HG03280 (cell line): ENCODE results near the gene TLR7.

Experiments used
- ATAC-seq: cut with Tn5 transposase; IDR thresholded peaks from one replicate; pipeline ENCODE4 v1.9.1; 2021; ENCODE audit warnings: mild to moderate bottlenecking, moderate library complexity; ENCODE audit not compliant: unreplicated experiment

TLR7 gene

DNA sequence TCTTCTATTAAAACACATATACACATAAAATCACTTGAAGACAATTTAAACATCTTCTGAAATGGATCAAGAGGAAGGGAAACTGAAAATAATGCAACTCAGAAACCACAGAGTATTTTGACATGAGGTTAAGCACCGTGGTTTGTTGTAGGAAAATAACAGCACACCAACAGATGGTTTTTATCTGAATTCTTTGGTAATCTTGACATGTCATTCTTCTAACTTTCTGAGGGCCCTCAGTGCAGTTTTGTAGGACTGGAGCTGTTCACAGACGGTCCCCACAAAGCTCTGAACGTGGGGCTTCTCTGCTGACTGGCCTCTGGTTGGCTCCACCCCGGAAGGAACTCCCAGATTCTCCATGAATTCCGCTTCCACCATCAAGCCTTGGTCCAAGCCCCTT is 23.6 kb downstream of the TLR7 start:
- ATAC-seq: peak; percentile 55

DNA sequence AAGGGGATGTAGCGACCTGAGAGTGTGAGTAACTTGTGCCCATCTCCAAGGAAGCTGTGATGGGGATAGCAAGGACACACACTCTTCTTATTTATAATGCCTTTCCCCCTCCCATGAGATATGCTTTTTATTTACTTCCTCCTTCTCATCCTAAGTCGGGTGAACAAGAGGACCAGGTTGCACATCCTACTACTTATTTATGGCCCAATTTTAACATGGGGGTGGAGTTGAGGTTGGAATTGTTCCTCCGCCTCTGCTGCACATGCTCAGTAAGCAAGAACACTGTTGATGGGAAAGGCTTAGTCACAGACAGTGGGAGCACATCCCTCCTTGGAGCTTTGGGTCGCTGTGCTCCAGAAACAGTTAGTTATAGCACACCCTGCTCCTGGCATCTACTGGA is 24.3 kb downstream of the TLR7 start:
- ATAC-seq: no peak

DNA sequence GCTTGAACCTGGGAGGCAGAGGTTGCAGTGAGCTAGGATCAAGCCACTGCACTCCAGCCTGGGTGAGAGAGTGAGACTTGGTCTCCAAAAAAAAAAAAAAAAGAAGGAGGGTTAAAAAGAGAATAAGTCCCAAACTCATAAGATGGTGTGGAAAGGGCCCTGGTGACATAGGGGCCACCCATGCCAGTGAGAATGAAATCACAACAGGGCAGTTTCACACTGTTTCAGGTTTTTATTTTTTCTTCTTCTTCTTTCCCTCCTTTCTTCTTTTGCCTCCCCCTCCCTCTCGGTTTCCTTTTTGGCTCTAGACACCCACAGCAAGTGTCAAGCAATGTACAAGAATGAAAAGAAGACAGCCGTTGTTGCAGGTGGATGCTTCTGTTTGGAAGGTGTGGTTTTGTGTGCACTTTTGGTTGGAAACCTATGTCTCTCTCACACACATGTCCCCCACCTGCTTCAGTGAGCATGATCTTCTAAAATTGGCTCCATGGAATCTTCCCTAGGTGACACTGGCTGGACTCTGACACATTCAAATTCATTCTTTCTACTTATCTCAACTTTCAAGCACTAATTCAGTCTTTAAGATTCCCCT is 25.1 kb downstream of the TLR7 start:
- peak; percentile 53 for ATAC-seq

DNA sequence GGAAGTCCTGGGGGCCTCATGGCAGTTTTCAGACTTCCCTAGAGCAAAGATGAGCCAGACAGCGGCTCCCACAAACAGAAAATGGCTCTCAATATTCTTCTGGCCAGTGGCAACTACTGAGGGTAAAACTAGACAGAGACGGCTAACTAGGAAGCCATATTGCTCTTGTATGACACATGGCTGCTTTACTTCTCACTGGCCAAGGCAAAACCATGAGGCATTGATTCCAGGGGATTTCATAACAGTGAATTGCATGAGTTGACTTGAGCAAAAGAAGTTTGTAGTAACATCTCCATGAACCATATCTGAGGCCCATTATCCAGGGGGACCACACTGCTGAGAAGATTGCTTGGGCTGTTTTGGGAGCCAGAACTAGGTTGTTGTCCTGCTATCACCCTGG is 25.8 kb downstream of the TLR7 start:
- no peak for ATAC-seq

DNA sequence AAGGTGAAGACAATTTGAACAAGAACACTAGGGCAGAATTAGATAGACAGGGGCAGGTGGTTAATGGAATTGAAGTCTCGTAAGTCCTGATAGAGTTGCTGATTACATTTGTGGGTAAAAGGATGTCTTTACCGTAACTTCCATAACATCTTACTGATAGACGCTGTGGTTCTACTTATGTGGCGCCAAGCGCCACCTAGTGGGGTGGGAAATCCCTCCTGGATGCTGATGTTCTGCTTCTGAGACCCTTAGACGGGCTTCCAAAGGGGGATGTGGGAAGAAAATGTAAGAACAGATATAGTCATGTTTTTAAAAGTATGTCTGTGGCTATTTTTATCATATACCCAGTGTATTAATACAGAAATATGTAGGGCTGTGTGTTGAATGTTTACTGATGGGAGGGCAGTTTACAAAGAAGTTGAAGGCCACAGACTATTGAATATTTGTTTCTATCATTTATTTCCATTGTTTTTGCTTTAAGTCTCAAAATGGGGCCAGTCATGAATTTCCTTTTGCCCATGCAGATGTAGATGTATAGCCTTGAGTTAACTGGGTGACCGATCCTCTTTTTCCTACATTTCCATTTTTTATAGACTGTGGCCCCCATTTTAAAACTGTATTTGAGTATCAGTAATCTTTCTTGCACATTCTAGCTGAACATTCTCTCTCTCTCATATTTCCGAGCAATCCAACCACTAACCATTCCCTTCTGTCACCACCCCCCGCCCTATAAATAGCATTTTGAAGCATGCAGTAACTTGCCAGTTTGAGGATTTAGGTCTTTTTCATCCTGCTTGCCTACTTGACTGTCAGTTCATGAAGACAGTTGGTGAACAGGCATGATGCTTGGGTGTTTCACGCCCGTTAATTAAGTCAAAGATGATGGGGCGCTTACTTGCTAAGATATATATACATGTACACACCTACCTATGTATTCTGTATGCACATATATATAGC is 27.5 kb downstream of the TLR7 start:
- ATAC-seq: no peak

DNA sequence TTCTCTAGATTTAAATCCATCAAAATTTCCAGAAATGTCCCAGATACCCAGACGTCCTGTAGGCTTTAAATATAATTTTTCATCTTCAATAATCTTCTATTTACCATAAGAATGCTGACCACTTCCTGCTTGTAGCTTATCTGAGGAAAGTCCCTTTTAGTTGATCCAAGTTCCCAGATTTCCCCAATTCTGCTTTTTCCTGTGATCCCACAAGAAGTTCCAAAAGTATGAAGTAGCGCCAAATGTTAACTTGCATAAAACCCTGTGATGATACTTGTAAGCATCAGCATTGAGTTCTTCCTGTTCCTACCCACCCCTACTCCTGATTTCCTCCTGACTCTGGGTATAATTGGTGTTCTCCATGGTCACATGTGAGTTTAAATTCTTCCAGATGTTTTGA is 29.0 kb downstream of the TLR7 start:
- no peak for ATAC-seq

DNA sequence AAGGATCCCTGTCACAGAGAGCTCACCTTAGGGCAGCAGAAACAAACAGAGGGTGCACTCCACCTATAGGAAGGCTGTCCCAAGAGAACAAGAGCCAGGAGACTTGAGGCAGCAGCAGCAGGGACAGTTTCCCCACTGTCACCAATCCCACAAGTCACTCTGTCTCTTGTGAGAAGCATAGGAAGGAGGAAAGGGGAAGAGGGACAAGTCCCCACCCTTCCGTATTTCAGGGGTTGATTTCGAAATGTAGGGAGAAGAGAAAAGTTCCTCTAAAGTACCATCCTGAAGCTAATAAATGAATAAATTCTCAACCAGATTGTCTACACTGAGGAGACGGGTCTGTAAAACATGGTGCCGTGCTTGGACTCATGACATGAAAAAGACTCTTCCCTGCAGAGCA is 30.1 kb downstream of the TLR7 start:
- ATAC-seq: no peak

DNA sequence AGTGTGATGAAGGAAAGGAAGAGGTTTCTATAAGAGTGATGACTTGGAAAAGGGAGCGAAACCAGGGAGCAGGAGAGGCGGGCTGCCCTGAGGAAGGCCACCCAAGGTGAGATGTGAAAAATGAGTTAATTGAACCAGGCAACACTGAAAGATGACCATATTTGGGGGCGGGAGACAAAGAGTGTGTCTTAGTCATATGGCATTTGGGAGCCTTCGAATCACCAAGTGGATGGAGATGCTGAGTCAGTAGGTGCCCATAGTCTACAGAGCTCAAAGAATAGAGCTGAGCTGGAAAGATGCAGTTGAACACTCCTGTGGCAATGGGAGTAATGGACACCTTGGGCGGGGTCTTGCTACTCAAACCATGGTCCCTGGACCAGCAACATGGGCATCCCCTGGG is 31.2 kb downstream of the TLR7 start:
- ATAC-seq: no peak

DNA sequence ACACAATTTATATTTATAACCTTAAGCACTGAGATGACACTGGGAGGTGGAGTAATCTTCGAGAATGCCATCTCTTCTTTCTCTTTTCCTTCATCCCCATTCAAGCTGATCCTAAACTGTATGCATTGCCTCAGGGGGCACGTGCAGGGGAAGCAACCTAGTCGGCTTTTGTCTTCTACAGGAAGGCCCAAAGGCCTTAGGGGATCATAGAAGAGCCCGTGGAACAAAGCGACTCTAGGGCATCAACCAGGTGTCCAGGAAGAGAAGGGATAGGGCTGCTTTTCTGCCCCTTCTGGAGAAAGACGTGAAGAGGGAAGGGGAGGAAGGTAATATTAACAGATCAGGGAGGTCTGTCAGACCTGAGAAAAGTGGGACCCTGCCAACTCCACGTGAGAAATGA is 32.6 kb downstream of the TLR7 start:
- ATAC-seq: no peak

DNA sequence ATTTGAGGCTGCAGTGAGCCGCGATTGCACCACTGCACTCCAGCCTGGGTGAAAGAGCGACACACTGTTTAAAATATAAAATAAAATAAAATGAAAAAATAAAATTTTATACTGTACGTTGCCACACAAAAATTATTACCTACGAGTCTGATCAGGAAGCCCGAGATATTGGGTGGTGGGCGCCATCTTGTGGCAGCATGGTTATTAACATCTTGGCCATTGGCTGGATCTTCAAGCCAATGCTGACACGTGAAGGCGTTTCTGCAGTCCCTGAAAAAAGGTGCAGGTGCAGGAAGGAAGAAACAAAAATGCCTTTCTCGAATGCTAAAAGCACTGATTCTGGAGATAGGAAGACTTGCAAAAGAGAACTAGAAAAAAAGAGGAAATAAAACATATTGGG is 34.6 kb downstream of the TLR7 start:
- ATAC-seq: no peak

DNA sequence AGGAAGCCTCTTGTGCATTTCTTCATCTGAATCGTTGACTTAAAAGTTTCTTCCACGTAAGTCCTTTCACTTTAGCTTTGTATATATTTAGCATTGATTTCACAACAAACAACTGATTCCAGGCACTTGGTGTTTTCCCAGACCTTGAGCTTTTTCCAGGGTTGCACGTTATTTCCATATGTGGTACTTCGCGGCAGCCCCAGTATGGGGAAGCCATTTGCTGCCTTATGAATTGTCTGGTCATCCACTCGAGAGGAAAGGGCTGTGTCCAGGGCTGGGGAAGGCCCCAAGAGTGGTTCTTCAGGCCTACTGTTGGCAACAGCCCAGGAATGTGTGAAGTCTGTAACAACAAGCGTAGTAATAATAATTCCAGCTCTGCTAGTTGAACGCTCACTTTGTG is 36.8 kb downstream of the TLR7 start:
- no peak for ATAC-seq

DNA sequence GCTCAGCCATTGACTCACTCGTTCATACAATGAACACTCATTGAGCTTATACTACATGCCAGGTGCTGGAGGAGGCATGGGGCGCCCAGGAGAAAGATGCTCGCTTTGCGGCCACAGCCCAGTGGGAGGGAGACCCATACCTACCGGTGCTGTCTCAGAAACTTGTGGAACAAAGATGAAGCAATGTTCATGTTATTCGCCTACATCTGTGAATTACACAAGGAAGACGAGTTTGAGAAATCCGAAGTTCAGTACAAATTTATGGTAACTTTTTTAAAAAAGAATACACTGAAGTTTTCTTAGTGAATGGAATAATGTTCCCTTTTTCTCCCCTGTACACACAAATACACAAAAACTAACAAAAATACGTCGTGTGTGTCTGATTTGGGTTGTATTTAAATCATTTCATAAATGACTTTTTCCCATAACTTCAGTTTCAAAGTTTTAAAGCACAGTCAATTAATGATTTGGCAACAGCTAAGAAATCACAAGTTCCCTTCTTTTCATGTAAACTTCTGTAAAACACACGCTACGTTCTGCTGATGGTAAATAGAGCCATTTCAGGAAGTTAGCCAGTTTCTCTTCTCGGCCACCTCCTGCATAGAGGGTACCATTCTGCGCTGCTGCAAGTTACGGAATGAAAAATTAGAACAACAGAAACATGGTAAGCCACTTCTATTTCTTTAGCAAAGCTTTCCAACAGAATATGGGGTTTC is 39.3 kb downstream of the TLR7 start, which contains the start of gene TLR8:
TLR8 (plus strand) TSS at position 575 of the 716 bp plus-strand sequence; CDS start at position 662, 87 bp downstream.
- ATAC-seq: no peak

DNA sequence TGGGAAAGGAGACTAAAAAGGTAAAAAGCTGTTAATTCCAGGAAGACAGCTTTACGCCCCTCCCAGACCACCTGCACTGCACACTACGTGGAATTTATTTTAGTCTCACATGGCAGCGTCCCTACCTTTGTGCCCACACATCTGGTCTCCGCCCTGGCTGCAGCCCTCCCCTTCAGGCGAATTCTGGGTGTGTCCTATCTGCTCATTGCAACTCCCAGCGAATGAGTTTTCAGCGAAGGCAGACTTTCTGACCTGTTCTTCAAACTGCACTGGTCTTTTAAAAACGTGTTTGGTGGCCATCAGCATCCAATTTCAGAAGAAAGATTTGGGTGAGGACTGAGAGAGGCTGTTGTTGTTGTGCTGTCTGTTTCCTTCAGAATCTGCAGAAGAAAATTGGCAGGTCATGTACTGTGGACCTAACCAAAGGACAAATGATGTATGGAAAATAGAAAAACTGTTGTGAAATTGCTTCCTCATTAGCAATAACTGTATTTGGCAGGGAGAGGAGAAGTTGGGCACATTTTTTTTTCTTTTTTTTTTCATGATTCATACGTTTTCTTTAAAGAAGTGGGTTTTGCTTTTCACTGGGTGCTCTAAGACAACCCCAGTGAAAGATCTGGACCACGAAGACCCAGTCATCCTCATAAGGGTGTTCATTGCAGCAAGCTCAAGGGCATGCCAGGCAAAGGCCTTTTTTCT is 43.7 kb downstream of the TLR7 start:
- ATAC-seq: no peak

DNA sequence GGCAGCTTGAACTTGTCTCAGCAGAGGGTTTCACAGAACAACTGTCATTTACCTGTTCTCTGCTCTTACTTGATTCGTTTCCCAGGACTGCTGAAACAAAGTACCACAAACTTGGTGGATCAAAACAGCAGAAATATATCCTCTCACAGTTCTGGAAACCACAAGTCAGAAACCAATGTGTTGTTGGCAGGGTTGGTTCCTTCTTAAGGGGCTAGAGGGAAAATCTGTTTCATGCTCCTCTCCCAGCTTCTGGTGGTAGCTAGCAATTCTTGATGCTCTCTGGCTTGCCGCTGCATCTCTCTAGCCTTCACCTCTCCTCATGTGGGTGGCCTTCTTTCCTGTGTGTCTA is 44.2 kb downstream of the TLR7 start:
- ATAC-seq: no peak

DNA sequence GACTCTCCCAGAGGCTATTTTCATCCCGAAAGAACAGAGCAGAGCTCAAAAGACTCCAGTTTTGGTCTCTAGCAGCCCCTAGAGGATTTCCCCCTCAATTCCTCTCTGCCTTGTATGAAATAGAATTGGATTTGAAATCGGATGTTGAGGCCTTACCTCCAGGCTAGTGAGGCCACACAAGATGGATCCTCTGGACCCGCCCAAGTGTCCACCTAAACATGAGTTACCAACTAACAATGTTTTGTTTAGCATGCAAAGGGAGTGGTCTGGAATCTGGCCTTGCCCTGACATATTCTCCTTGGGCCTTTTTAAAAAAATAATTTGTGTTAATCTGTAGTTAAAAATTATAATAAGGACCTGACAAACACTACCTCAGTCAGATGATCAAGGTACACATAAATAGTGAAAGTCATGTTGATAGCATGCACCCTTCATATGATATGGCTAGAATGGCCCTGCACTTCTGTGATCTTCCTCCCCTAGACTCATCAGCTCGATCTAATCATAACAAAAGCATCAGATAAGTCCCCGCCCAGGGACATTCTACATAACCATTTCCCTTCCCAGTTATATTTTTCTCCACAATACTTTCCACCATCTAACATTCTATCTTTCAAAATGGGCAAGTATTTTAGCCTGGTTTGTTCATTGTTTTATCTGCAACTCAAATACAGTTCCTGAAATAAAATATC is 46.1 kb downstream of the TLR7 start:
- no peak for ATAC-seq

DNA sequence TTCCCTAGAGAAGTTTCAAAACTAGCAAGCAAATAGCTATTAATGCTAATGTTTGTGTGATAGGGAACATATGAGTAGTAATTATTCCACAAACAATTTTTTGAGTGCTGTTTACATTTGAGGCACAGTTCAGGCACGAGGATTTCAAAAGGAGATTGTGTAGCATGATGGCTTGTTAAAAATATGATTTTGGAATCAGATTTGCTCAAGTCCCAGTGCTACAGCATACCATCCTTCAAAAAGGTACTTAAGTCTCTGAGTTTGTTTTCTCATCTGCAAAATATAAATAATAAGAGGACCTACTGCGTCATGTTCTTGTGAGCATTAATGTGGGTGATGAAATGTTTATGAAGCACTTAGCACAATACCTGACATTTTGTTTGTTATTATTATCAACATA is 50.9 kb downstream of the TLR7 start:
- ATAC-seq: no peak

DNA sequence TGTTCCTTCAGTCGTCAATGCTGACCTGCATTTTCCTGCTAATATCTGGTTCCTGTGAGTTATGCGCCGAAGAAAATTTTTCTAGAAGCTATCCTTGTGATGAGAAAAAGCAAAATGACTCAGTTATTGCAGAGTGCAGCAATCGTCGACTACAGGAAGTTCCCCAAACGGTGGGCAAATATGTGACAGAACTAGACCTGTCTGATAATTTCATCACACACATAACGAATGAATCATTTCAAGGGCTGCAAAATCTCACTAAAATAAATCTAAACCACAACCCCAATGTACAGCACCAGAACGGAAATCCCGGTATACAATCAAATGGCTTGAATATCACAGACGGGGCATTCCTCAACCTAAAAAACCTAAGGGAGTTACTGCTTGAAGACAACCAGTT is 52.2 kb downstream of the TLR7 start:
- no peak for ATAC-seq

DNA sequence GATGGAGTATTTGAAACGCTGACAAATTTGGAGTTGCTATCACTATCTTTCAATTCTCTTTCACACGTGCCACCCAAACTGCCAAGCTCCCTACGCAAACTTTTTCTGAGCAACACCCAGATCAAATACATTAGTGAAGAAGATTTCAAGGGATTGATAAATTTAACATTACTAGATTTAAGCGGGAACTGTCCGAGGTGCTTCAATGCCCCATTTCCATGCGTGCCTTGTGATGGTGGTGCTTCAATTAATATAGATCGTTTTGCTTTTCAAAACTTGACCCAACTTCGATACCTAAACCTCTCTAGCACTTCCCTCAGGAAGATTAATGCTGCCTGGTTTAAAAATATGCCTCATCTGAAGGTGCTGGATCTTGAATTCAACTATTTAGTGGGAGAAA is 52.7 kb downstream of the TLR7 start:
- no peak for ATAC-seq

DNA sequence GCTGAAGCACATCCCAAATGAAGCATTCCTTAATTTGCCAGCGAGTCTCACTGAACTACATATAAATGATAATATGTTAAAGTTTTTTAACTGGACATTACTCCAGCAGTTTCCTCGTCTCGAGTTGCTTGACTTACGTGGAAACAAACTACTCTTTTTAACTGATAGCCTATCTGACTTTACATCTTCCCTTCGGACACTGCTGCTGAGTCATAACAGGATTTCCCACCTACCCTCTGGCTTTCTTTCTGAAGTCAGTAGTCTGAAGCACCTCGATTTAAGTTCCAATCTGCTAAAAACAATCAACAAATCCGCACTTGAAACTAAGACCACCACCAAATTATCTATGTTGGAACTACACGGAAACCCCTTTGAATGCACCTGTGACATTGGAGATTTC is 54.1 kb downstream of the TLR7 start:
- no peak for ATAC-seq

DNA sequence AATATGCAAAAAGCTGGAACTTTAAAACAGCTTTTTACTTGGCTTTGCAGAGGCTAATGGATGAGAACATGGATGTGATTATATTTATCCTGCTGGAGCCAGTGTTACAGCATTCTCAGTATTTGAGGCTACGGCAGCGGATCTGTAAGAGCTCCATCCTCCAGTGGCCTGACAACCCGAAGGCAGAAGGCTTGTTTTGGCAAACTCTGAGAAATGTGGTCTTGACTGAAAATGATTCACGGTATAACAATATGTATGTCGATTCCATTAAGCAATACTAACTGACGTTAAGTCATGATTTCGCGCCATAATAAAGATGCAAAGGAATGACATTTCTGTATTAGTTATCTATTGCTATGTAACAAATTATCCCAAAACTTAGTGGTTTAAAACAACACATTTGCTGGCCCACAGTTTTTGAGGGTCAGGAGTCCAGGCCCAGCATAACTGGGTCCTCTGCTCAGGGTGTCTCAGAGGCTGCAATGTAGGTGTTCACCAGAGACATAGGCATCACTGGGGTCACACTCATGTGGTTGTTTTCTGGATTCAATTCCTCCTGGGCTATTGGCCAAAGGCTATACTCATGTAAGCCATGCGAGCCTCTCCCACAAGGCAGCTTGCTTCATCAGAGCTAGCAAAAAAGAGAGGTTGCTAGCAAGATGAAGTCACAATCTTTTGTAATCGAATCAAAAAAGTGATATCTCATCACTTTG is 55.2 kb downstream of the TLR7 start:
- no peak for ATAC-seq
